ENCODE data around the gene GPR89A.
"Not testable (repeated sequence)": the region's sequence is repeated elsewhere in the genome, so short reads cannot be mapped to it uniquely, and the experiment has no call there.

GRCh38 chr1:145607289-145607688, 499 bp upstream of the GPR89A start:
- TF ChIP-seq CTCF (conservative IDR thresholded peaks at IDR 0.05; ENCODE audit: low read depth in 2 of 2); EZH2 (IDR thresholded peaks at IDR 0.05; ENCODE audit: low read depth, unreplicated experiment); EZH2phosphoT487 (IDR thresholded peaks at IDR 0.05; ENCODE audit: unreplicated experiment); POLR2AphosphoS5 (IDR thresholded peaks at IDR 0.05; ENCODE audit: low read depth); CREB1 (CRISPR knock-in tag; IDR thresholded peaks at IDR 0.05; ENCODE audit: low read depth); ZNF331 (CRISPR knock-in tag; IDR thresholded peaks at IDR 0.05; ENCODE audit: low read depth); REST (IDR thresholded peaks at IDR 0.05; ENCODE audit: unreplicated experiment); NANOG (IDR thresholded peaks at IDR 0.05; ENCODE audit: borderline replicate concordance); JUNB (IDR thresholded peaks at IDR 0.05; ENCODE audit: unreplicated experiment); ETS1 (IDR thresholded peaks at IDR 0.05): not testable (repeated sequence)

Data from GM23338 (cell line).